Suprapubic skin (tissue), 4 donors: Measurements from ENCODE around the gene PKP3. TPM values are rescaled to one million over a fixed set of nuclear protein-coding genes. Genes with fewer than 3 reads are reported as not detected.

ENCODE experiments used
- DNase-seq, 2 donors: peaks; one replicate each; pipeline ENCODE4 v3.0.0-alpha.2; 2019; ENCODE audit warnings: low spot score in 2 of 2
- H3K27ac ChIP-seq: fragments of 200-600 bp; sonication (generic); one replicate; pipeline ENCODE4 v1.5.1; 2019
- H3K27me3 ChIP-seq: fragments of 200-600 bp; sonication (generic); one replicate; pipeline ENCODE4 v1.5.1; 2019
- H3K36me3 ChIP-seq: fragments of 200-600 bp; sonication (generic); one replicate; pipeline ENCODE4 v1.5.1; 2019
- H3K4me1 ChIP-seq: fragments of 200-600 bp; sonication (generic); one replicate; pipeline ENCODE4 v1.5.1; 2019
- H3K4me3 ChIP-seq: fragments of 200-600 bp; sonication (generic); one replicate; pipeline ENCODE4 v1.5.1; 2019; ENCODE audit warnings: mild to moderate bottlenecking
- H3K9me3 ChIP-seq: fragments of 200-600 bp; sonication (generic); one replicate; pipeline ENCODE4 v1.5.1; 2019
- CTCF ChIP-seq, 2 donors: fragments of 200-600 bp in 1 of 2; fragments of 450-650 bp in 1 of 2; sonication (generic) in 1 of 2; IDR thresholded peaks; one replicate each; pipeline ENCODE4 v1.5.1; 2016 to 2019; ENCODE audit warnings: antibody characterized with exemption in 2 of 2, mild to moderate bottlenecking in 1 of 2, moderate library complexity in 1 of 2
- EP300 ChIP-seq: sonication (generic); formaldehyde crosslinking; IDR thresholded peaks from one replicate; pipeline ENCODE4 v1.6.1; 2017; ENCODE audit warnings: antibody characterized with exemption
- POLR2A ChIP-seq, 2 donors: fragments of 450-650 bp; IDR thresholded peaks; one replicate each; pipeline ENCODE4 v1.6.1; 2017; ENCODE audit warnings: antibody characterized with exemption in 2 of 2, mild to moderate bottlenecking in 2 of 2, moderate library complexity in 2 of 2
- POLR2AphosphoS5 ChIP-seq, 3 donors: sonication (generic); formaldehyde crosslinking; IDR thresholded peaks; one replicate each; pipeline ENCODE4 v1.6.1; 2017; ENCODE audit warnings: antibody characterized with exemption in 3 of 3
- WGBS: methylation state at CpG from one replicate; pipeline ENCODE4 v1.1.5; 2018; 5-methylcytosine and 5-hydroxymethylcytosine counted together
- total RNA-seq, 4 donors: library from RNA; depleted of rRNA; stranded (reverse); fragments of >200 nt; gene quantifications; one replicate each; pipeline ENCODE4 v1.1.0, GENCODE V29; 2016

PKP3 gene
- total RNA-seq, 4 donors from 2014 or later: 318 to 486 (median 428) TPM

GRCh38 chr11:413120-414081 is 19.4 kb downstream of the PKP3 start:
- Histone ChIP-seq H3K36me3 (no peaks in the 10 kb centered on the region), H3K4me3 (no peak overlapping the region), H3K27me3 (peaks cover 26% of the 10 kb centered on the region), H3K4me1 (peaks cover 33% of the 10 kb centered on the region), H3K9me3 (no peaks in the 10 kb centered on the region), H3K27ac (no peak overlapping the region)
- DNase-seq: no peak
- 55% methylated on average over 13 of the region's 14 CpGs for WGBS
- TF ChIP-seq EP300 (no peak), POLR2A (IDR thresholded peaks at IDR 0.05) (no peak), POLR2AphosphoS5 (IDR thresholded peaks at IDR 0.05) (no peak)

GRCh38 chr11:414318-414857 is 20.4 kb downstream of the PKP3 start:
- Histone ChIP-seq H3K36me3 (no peaks in the 10 kb centered on the region), H3K27ac (no peak overlapping the region), H3K4me3 (peak overlapping the region; percentile 67), H3K27me3 (peaks cover 26% of the 10 kb centered on the region), H3K9me3 (no peaks in the 10 kb centered on the region), H3K4me1 (peaks cover 33% of the 10 kb centered on the region)
- TF ChIP-seq POLR2AphosphoS5 (IDR thresholded peaks at IDR 0.05) (no peak), EP300 (no peak)
- DNase-seq: no peak
- WGBS: 51% methylated on average over 6 of the region's 9 CpGs

- Histone ChIP-seq H3K9me3 (no peaks in the 10 kb centered on the region), H3K4me1 (peaks cover 33% of the 10 kb centered on the region), H3K4me3 (peak overlapping the region; percentile 67), H3K27ac (peak overlapping the region; percentile 76), H3K27me3 (peaks cover 26% of the 10 kb centered on the region), H3K36me3 (no peaks in the 10 kb centered on the region)
- whole genome bisulfite sequencing: 48% methylated on average over 2 of the region's 5 CpGs
- DNase-seq: no peak
- TF ChIP-seq EP300 (no peak), CTCF (IDR thresholded peaks at IDR 0.05) (no peak), POLR2AphosphoS5 (IDR thresholded peaks at IDR 0.05) (no peak), POLR2A (IDR thresholded peaks at IDR 0.05) (no peak)
These were observed 21.6 kb downstream of the PKP3 start for GRCh38 chr11:415640-416041.

- peak overlapping the region; percentile 67 for H3K4me3 ChIP-seq
- no CpG with 5 or more reads among the region's 45 CpGs for WGBS
- peaks cover 33% of the 10 kb centered on the region for H3K4me1 ChIP-seq
- peaks cover 26% of the 10 kb centered on the region for H3K27me3 ChIP-seq
- TF ChIP-seq POLR2AphosphoS5 (IDR thresholded peaks at IDR 0.05) (no peak), POLR2A (IDR thresholded peaks at IDR 0.05) (no peak), CTCF (IDR thresholded peaks at IDR 0.05) (no peak), EP300 (no peak)
- no peaks in the 10 kb centered on the region for H3K36me3 ChIP-seq
- no peaks in the 10 kb centered on the region for H3K9me3 ChIP-seq
- DNase-seq: no peak
- H3K27ac ChIP-seq: peak overlapping the region; percentile 76
These were observed 22.2 kb downstream of the PKP3 start for GRCh38 chr11:416051-416756.

- H3K9me3 ChIP-seq: no peaks in the 10 kb centered on the region
- WGBS: 5% methylated on average over 15 of the region's 97 CpGs
- DNase-seq: no peak
- peak overlapping the region; percentile 76 for H3K27ac ChIP-seq
- peaks cover 33% of the 10 kb centered on the region for H3K4me1 ChIP-seq
- TF ChIP-seq POLR2A (IDR thresholded peaks at IDR 0.05): no peak
- no peak for TF ChIP-seq POLR2AphosphoS5 (IDR thresholded peaks at IDR 0.05)
- no peak for TF ChIP-seq CTCF (IDR thresholded peaks at IDR 0.05)
- TF ChIP-seq EP300: no peak
- no peaks in the 10 kb centered on the region for H3K36me3 ChIP-seq
- H3K4me3 ChIP-seq: peak overlapping the region; percentile 67
- peaks cover 26% of the 10 kb centered on the region for H3K27me3 ChIP-seq
These were observed 23.0 kb downstream of the PKP3 start for GRCh38 chr11:416757-417621.
